ENCODE data around the gene NUDCD3. TPM values are rescaled to one million over a fixed set of nuclear protein-coding genes. Genes with fewer than 3 reads are reported as not detected.

The NUDCD3 gene
- total and polyA plus RNA-seq, 4 donors, result 24.8 to 91.0 (median 52.4) TPM

DNA sequence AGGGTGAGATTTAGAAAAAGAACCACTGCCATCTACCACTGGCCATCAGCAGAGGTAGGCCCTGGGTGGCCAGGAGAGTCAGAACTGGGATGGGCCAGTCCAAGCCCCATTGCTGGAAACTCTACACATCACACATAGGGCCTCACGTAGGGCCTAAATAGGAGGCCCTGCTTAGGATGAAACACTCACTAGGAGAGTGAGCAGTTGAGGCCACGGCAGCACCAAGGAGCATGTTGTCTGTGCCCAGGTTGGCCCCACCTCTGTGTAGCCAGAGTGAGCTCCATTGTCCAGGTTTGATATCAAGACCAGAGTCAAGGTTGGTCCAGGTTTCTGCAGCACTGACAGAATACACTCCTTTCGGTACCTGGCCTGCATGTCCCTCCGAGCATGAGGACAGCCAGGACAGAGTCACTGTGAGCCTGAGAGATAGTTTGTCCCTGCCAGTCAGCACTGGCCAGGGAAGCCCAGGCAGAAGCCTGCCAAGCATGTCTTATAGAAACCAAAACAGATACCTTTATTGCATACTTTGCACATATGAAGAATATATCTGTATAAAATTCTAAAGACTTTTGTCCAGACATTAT, 87.2 kb downstream of the NUDCD3 start:
- Histone ChIP-seq H3K9ac (ENCODE audit: insufficient read depth in 1 of 2, low read length in 2 of 2) (no peak overlapping the region), H3K4me1 (ENCODE audit: control insufficient read depth in 5 of 5, insufficient read depth in 5 of 5, low read length in 5 of 5) (peaks cover 0 to 6% (median 0%) of the 10 kb centered on the region in 5 donors), H3K27ac (ENCODE audit: low read depth in 1 of 2, low read length in 1 of 2) (no peak overlapping the region), H3K4me3 (no peak overlapping the region), H3K9me3 (ENCODE audit: control insufficient read depth in 4 of 4, insufficient read depth in 3 of 4, low read length in 3 of 4) (no peaks in the 10 kb centered on the region), H3K27me3 (ENCODE audit: control insufficient read depth in 3 of 3, insufficient read depth in 3 of 3, low read length in 2 of 3) (no peaks in the 10 kb centered on the region), H3K36me3 (ENCODE audit: control insufficient read depth in 4 of 4, insufficient read depth in 4 of 4, low read length in 4 of 4) (peaks cover 0 to 43% (median 8%) of the 10 kb centered on the region in 4 donors)
- 98 to 99% methylated on average over 4 of the region's 4 CpGs for WGBS, 2 donors
- no peak for DNase-seq
- ATAC-seq (ENCODE audit: insufficient read depth, low FRiP score), result no peak
- TF ChIP-seq, protein P1, sequence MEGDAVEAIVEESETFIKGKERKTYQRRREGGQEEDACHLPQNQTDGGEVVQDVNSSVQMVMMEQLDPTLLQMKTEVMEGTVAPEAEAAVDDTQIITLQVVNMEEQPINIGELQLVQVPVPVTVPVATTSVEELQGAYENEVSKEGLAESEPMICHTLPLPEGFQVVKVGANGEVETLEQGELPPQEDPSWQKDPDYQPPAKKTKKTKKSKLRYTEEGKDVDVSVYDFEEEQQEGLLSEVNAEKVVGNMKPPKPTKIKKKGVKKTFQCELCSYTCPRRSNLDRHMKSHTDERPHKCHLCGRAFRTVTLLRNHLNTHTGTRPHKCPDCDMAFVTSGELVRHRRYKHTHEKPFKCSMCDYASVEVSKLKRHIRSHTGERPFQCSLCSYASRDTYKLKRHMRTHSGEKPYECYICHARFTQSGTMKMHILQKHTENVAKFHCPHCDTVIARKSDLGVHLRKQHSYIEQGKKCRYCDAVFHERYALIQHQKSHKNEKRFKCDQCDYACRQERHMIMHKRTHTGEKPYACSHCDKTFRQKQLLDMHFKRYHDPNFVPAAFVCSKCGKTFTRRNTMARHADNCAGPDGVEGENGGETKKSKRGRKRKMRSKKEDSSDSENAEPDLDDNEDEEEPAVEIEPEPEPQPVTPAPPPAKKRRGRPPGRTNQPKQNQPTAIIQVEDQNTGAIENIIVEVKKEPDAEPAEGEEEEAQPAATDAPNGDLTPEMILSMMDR (IDR thresholded peaks at IDR 0.05; ENCODE audit: control extremely low read depth, extremely low read depth), result no peak

DNA sequence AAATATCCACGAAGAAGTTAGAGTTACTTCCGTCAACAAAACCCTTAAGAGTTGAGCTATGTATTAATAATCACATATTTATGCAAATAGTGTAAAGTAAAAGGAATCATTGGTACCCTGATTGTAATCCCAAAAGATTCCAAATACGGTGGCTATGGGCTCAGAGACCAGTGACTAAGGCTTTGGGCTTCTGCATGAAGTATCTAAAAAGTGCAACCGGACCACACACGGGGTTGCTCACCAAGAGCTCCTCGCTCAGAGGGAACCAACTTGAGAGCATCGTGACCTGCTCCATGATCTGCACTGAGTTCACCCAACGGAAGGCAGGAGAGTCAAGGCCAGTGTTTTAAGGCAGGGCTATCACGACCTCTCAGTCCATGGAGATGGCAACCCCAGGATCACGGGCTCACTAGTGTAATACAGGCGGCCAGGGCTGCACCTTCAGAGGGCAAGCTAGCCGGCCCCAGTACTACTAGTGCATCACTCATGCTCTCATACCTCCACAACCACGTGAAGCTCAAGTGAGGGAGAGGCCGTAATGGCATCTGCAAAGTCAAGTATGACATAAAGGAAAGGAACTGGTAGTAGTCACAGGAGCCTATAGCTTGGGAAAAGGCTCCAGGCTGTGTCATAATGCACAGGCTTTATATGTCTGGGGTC, 87.9 kb downstream of the NUDCD3 start:
- DNase-seq (no peak), ATAC-seq (ENCODE audit: insufficient read depth, low FRiP score) (no peak)
- TF ChIP-seq, protein P1 (IDR thresholded peaks at IDR 0.05; ENCODE audit: control extremely low read depth, extremely low read depth), result no peak
- Histone ChIP-seq H3K27me3 (ENCODE audit: control insufficient read depth in 3 of 3, insufficient read depth in 3 of 3, low read length in 2 of 3) (no peaks in the 10 kb centered on the region), H3K27ac (ENCODE audit: low read depth in 1 of 2, low read length in 1 of 2) (no peak overlapping the region), H3K4me3 (no peak overlapping the region), H3K36me3 (ENCODE audit: control insufficient read depth in 4 of 4, insufficient read depth in 4 of 4, low read length in 4 of 4) (peaks cover 0 to 43% (median 8%) of the 10 kb centered on the region in 4 donors), H3K9me3 (ENCODE audit: control insufficient read depth in 4 of 4, insufficient read depth in 3 of 4, low read length in 3 of 4) (no peaks in the 10 kb centered on the region), H3K4me1 (ENCODE audit: control insufficient read depth in 5 of 5, insufficient read depth in 5 of 5, low read length in 5 of 5) (peaks cover 0 to 9% (median 5%) of the 10 kb centered on the region in 5 donors), H3K9ac (ENCODE audit: insufficient read depth in 1 of 2, low read length in 2 of 2) (no peak overlapping the region)
- WGBS, 2 donors, result 96 to 97% methylated on average over 14 of the region's 14 CpGs

DNA sequence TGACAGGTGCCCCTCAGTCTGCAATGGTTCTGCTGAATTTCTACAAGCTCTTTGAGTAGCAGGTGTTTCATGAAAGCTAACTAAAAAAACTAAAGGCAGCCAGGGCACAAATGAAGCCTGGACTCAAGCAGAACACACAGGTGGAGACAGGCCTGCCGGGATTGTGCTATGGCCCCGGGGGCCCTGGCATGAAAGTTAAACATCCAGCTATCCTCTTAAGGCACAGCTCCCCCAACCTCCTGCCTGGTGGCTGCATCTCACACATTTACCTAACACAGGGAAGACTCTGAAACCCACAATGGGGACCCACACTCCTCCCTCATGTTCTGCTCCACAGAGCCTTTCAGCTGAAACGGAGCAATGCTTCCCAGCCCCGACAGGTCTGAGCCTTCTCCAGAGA, 88.8 kb downstream of the NUDCD3 start:
- TF ChIP-seq, protein P1 (IDR thresholded peaks at IDR 0.05; ENCODE audit: control extremely low read depth, extremely low read depth), result no peak
- Histone ChIP-seq H3K4me3 (no peak overlapping the region), H3K27me3 (ENCODE audit: control insufficient read depth in 3 of 3, insufficient read depth in 3 of 3, low read length in 2 of 3) (no peaks in the 10 kb centered on the region), H3K9ac (ENCODE audit: insufficient read depth in 1 of 2, low read length in 2 of 2) (no peak overlapping the region), H3K4me1 (ENCODE audit: control insufficient read depth in 5 of 5, insufficient read depth in 5 of 5, low read length in 5 of 5) (peaks cover 0 to 13% (median 9%) of the 10 kb centered on the region in 5 donors), H3K27ac (ENCODE audit: low read depth in 1 of 2, low read length in 1 of 2) (no peak overlapping the region), H3K36me3 (ENCODE audit: control insufficient read depth in 4 of 4, insufficient read depth in 4 of 4, low read length in 4 of 4) (peaks cover 0 to 40% (median 8%) of the 10 kb centered on the region in 4 donors), H3K9me3 (ENCODE audit: control insufficient read depth in 4 of 4, insufficient read depth in 3 of 4, low read length in 3 of 4) (no peaks in the 10 kb centered on the region)
- WGBS, 2 donors, result 95 to 97% methylated on average over 4 of the region's 4 CpGs
- ATAC-seq (ENCODE audit: insufficient read depth, low FRiP score) (no peak), DNase-seq (no peak)

Data from lung (tissue), 12 donors.